ENCODE measurements around the gene UMOD. TPM values are rescaled to one million over a fixed set of nuclear protein-coding genes. Genes with fewer than 3 reads are reported as not detected.

UMOD gene
- total RNA-seq, 1 experiment from 2014 or later = not detected

- CTCF ChIA-PET = no interaction called here
- no peak overlapping the region for H3K27ac ChIP-seq (ENCODE audit: low read depth, low read length, poor library complexity, severe bottlenecking)
Observed at GRCh38 chr16:20363191-20363590, 10.7 kb upstream of the UMOD start.

DNA sequence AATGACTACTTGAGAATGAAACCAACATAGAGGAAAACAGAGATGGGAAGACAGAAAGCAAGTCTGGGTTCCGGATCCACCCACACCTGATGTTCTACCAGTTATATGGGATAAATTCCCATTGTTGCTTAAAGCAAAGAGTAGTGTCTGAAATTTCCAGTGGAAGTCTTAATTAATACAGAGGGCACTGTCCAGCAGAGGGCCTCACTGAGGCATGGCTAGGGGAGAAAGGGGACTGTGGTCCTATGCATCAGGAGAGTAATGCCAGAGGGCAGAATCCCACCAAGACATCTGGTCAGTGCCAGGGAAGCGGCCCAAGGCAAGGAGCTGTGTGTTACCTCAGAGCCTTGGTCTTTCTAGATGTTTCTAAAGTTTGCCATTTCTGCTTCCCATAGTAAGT lies 7.5 kb upstream of the UMOD start:
- POLR2A ChIA-PET (ENCODE audit: low non-redundant PET) = no interaction called here
- BruUV-seq (replicated peaks) = no TSS peak
- peak; percentile 15 for DNase-seq (ENCODE audit: low spot score)
- Histone ChIP-seq H3K27ac (ENCODE audit: low read depth, low read length, poor library complexity, severe bottlenecking) (no peak overlapping the region), H3K4me1 (ENCODE audit: insufficient read depth, low read length, poor library complexity, severe bottlenecking) (no peaks in the 10 kb centered on the region), H3K4me3 (ENCODE audit: low read depth, low read length, poor library complexity, severe bottlenecking) (no peak overlapping the region), H3K36me3 (ENCODE audit: insufficient read depth, low read length, poor library complexity, severe bottlenecking) (no peaks in the 10 kb centered on the region), H3K27me3 (replicated peaks; ENCODE audit: insufficient read depth, low read depth, low read length, poor library complexity) (peaks cover 17% of the 10 kb centered on the region), H3K9me3 (ENCODE audit: low read depth, low read length, poor library complexity, severe bottlenecking) (no peaks in the 10 kb centered on the region)
- CTCF ChIA-PET = no interaction called here
- intact Hi-C loops (cut with micrococcal nuclease; ENCODE audit: unreplicated experiment) = no loop called here
- TF ChIP-seq EZH2 (IDR thresholded peaks at IDR 0.05; ENCODE audit: borderline replicate concordance, low read depth, low read length, poor library complexity, severe bottlenecking) = no peak
- TF ChIP-seq CTCF (conservative IDR thresholded peaks at IDR 0.05; ENCODE audit: low read depth, low read length) = peak; percentile 53

More at GRCh38 chr16:20363191-20363590, 10.7 kb upstream of the UMOD start:
- DNase-seq (ENCODE audit: low spot score) = no peak
- no peak overlapping the region for H3K4me3 ChIP-seq (ENCODE audit: low read depth, low read length, poor library complexity, severe bottlenecking)
- no peaks in the 10 kb centered on the region for H3K9me3 ChIP-seq (ENCODE audit: low read depth, low read length, poor library complexity, severe bottlenecking)
- TF ChIP-seq CTCF (conservative IDR thresholded peaks at IDR 0.05; ENCODE audit: low read depth, low read length) (no peak), EZH2 (IDR thresholded peaks at IDR 0.05; ENCODE audit: borderline replicate concordance, low read depth, low read length, poor library complexity, severe bottlenecking) (no peak)
- intact Hi-C loops (cut with micrococcal nuclease; ENCODE audit: unreplicated experiment) = no loop called here
- H3K4me1 ChIP-seq (ENCODE audit: insufficient read depth, low read length, poor library complexity, severe bottlenecking) = no peaks in the 10 kb centered on the region
- POLR2A ChIA-PET (ENCODE audit: low non-redundant PET) = no interaction called here
- H3K27me3 ChIP-seq (replicated peaks; ENCODE audit: insufficient read depth, low read depth, low read length, poor library complexity) = peaks cover 17% of the 10 kb centered on the region
- no TSS peak for BruUV-seq (replicated peaks)
- no peaks in the 10 kb centered on the region for H3K36me3 ChIP-seq (ENCODE audit: insufficient read depth, low read length, poor library complexity, severe bottlenecking)

DNA sequence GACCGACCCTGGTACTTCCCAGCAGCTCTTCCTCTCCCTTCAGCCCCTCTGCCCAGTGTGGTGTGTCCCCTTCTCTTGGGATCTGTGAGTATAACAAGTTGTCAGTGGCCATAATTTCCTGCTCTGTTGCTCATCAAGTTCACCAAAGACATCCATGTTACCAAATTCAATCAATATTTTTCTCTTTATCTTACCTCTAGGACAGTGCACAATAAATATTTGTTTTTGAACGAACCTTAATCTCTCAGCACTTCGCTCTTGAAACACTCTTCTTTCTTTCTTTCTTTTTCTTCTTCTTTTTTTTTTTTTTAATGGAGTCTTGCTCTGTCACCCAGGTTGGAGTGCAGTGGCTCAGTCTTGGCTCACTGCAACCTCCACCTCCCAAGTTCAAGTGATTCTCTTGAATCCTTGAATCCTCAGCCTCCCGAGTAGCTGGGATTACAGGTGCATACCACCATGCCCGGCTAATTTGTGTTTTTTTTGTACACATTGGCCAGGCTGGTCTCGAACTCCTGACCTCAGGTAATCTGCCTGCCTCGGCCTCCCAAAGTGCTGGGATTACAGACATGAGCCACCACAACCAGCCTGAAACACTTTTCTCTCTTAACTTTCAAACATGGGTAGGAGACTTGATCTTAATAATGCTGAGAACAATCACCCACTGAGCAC lies 2.7 kb upstream of the UMOD start:
- Histone ChIP-seq H3K4me3 (ENCODE audit: low read depth, low read length, poor library complexity, severe bottlenecking) (no peak overlapping the region), H3K27me3 (replicated peaks; ENCODE audit: insufficient read depth, low read depth, low read length, poor library complexity) (peaks cover 10% of the 10 kb centered on the region), H3K27ac (ENCODE audit: low read depth, low read length, poor library complexity, severe bottlenecking) (no peak overlapping the region), H3K4me1 (ENCODE audit: insufficient read depth, low read length, poor library complexity, severe bottlenecking) (no peaks in the 10 kb centered on the region), H3K9me3 (ENCODE audit: low read depth, low read length, poor library complexity, severe bottlenecking) (no peaks in the 10 kb centered on the region), H3K36me3 (ENCODE audit: insufficient read depth, low read length, poor library complexity, severe bottlenecking) (no peaks in the 10 kb centered on the region)
- TF ChIP-seq CTCF (conservative IDR thresholded peaks at IDR 0.05; ENCODE audit: low read depth, low read length) = no peak
- TF ChIP-seq EZH2 (IDR thresholded peaks at IDR 0.05; ENCODE audit: borderline replicate concordance, low read depth, low read length, poor library complexity, severe bottlenecking) = no peak
- intact Hi-C loops (cut with micrococcal nuclease; ENCODE audit: unreplicated experiment) = no loop called here
- no peak for DNase-seq (ENCODE audit: low spot score)
- BruUV-seq (replicated peaks) = no TSS peak
- ChIA-PET CTCF (no interaction called here), POLR2A (ENCODE audit: low non-redundant PET) (no interaction called here)

Measured in A673 (cell line).